Measurements from ENCODE around the gene DAZAP1.

The DAZAP1 gene

DNA sequence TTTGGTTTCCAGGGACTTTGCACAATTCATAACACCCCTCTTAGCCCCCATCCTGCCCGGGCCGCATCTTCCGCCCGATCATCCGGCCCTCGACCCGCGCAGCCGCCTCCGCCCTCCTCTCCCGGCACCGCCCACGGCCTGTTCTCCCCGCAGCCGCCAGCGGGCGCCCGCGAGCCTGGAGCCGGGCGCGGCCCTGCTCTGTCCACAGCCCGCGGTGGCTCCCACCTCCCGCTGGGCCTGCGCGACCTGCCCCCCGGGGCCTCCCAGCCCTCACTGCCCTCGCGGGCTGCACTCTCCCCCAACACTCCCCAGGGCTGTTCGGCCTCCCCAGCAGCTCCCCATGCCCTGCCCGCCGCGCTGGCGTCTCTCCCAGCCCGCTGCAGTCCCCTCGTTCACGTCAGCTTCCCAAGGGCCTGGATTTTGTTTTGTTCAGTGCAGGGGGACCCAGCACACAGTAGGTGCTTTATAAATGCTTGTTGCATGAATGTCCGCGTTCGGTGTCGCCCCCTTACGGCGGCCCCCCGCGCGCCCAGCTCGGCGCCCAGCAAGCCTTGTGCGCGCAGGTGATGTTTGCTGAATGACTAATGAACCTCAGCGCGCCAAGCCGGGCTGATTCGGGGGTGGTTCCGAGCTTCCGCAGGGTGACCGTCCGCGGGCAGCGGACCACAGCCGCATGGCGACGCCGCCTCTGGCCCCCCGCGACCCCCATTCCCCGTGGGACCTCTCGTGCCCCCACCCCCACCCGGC, 38.0 kb downstream of the DAZAP1 start:
- DNase-seq (ENCODE audit: low read depth), result peak; percentile 69

DNA sequence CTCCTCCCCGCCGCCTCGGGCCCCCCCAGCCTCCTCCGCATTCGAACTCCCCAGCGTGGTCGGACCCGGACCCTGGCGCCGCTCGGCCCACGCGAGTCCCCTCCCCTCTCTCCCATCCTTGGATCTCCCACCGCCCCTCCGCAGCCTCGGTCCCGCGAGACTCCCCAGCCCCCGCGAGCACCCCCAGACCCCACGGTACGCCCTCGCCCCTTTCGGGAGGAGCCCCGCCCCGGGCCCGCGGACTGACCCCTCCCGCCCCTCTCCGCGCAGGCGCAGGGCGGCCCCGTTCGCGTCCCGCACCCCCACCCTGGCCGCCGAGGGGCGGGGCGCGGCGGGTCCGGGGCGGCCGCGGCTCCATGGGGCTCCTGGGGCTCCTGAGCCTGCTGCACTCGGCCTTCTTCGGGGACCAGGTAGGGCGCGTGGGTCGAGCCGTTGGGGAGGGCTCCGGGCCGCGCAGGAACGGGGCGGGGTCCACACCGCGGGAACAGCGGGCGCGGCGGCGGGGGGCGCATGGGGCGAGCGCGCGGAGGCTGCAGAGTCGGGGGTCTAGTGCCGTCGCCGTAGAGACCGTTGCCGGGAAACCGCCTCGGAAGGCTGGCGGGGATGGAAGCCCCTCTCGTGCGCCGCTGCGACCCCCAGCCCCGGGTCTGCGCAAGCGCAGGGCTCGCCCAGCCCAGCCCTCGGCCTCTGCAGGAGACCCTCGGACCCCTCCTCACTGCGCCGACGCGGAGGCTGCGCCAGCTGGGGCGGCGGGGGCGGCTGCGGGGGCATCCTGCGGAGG, 38.7 kb downstream of the DAZAP1 start:
- DNase-seq (ENCODE audit: low read depth), result peak; percentile 40

DNA sequence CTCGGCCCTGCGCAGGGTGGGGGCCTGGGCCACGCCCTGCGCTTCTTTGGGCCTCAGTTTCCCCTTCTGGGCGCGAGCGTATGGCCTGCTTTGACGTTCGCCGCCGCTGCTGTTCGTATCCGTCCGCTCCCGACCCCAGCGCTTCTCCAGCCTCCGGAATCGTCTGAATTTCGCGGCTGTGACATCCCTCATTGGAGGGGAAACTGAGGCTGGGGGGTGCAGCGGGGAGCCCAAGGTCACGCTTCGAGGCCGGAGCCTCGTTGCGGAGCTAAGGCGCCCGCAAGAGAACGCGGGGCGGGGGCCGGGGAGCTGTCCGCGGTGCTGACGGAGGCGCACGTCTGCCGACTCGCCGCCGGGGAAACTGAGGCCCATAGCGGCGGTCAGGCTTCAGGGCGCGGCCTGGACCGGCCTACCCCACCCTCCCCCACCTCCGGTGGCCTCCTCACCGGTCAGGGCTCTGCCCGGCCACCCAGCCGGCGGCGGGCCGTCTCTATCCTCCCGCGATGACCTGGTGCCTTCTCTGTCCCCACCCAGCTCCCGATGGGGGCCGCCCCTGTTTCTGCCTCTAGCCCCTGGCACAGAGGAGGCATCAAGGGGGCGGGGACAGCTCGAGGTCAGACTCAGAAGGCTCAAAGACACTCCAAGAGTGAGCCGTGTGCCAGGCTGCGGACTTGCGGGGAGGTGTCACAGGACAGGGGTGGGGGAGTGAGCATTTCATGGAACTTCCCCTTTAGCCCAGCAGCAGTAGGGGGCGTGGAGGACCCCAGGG, 39.5 kb downstream of the DAZAP1 start:
- DNase-seq (ENCODE audit: low read depth), result no peak

DNA sequence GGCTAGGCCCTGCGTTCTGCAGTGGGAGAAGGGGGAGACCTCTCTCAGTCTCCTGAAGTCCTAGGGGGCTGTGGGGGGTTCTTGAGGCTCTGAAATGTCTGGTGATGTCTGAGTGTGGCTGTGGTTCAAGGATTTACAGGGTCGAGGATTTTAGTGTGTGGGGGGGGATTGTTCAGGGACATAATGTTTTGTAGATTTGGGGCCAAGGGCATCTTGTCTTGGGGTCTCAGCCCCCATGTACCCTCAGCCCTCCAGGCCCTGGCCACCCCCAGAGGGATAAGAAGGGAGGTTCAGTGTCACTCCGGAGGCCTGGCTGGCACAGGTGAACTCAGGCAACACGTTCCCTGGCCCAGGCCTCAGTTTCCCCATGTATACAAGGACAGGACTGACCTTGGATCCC, 40.1 kb downstream of the DAZAP1 start:
- no peak for DNase-seq (ENCODE audit: low read depth)

DNA sequence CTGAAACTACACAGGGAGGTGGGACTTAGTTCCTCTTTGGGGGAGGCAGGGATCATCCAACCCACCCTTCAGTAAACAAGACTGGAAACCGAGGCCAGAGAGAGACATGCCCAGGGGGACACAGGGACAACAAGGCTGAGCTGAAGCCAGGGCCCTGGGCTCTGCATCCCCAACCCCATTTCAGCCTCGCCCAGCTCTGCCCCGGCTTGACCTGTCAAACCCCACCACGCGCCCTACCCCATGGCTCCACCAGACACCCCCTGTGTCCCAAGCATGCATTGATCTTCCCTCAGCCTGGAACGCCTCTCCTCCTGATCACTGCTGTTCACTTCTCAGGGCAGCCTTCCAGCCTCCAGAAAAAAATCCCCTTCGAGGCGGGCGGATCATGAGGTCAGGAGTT, 40.6 kb downstream of the DAZAP1 start:
- DNase-seq (ENCODE audit: low read depth), result no peak

DNA sequence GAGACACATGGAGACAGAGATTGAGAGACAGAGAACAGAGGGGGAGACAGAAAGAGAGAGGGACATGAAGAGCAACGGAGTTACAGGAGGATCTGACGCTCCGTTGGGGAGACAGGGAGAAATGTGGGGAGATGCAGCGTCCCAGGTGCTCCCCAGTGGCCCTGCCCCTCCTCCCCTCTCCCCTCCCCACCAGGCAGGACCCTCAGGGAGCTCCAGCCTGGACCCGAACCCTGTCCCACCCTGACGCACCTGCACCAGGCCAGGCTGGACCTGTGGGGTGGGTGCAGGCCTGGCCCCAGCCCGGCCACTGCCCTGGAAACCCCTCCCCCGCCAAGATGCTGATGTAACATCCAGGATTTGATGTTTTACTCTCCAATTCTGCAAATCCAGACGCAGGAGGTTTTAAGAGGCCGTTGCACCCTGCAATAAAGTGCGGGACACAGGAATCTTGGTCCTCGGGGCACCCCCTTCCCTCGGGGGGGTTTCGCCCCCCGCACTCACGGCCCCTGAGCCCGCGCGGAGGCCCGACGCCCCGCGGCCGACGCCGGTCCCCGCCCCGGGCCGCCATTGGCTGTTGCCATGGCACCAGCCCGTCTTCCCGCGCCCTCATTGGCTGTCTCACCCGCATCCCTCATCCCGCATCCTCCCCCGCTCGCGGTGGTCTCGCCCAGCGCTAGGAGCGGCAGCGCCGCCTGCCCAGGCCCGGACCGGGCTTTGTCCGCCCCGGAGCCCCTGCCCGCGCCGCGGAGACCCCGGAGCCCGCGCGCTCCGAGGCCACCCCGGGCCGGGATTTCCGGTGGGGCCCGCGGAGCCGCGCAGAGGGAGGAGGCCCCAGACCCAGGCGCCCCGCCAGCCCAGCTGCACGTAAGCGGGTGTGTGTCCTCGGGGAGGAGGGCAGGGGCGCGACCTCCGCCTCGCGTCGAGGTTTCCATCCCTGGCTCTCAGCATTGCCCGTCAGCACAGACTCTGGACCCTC, 42.4 kb downstream of the DAZAP1 start, which contains the start of gene APC2:
TSS of gene APC2 (plus strand) at position 655 of the 976 bp plus-strand sequence. CDS start 2,881 bp downstream, outside the sequence.
- peak; percentile 50 for DNase-seq (ENCODE audit: low read depth)

DNA sequence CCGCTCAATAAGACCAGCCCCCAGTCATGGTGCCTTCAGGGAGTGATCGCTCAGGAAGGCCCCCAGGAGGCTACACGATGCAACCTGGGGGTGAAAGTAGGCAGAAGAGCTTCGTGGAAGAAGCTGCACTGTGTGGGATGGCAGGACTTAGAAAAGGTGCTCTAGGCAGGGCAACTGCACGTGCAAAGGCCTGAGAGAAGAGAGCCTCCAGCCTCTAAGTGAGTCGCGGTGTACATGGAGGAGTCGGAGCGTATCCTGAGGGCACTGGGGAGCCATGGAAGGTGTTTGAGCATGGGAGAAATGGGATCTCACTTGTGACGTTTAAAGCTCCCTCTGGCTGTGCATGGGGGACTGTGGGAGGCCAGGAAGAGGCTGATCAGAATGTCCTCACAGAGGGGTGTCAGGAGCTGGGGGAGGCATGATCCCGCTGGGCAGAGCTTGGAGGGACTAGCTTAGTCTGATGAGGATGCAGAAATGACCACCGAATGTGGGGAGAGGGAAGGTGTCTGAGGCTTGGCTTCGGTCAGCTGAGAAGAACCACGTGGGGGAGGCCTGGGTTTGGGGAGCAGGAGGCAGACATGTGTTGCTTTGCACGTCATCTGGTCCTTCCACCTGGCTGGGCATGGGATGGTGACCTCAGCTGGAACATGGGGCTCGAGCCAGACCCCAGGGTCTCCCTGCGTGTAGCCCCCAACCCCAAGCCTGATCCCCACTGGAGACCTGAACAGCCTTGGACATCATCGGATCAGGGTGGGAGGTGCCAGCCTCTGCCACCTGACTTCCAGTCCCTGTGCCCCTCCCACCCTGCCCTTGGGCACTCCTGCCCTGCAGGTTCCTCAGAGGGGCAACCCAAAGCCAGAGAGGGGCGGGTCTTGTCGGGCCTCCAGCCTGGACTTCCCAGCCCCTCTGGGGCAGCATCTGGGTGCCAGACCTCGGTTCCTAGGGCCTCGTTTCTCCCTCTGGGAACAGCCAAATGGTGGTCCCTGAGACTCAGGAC, 43.6 kb downstream of the DAZAP1 start:
- DNase-seq (ENCODE audit: low read depth), result no peak

DNA sequence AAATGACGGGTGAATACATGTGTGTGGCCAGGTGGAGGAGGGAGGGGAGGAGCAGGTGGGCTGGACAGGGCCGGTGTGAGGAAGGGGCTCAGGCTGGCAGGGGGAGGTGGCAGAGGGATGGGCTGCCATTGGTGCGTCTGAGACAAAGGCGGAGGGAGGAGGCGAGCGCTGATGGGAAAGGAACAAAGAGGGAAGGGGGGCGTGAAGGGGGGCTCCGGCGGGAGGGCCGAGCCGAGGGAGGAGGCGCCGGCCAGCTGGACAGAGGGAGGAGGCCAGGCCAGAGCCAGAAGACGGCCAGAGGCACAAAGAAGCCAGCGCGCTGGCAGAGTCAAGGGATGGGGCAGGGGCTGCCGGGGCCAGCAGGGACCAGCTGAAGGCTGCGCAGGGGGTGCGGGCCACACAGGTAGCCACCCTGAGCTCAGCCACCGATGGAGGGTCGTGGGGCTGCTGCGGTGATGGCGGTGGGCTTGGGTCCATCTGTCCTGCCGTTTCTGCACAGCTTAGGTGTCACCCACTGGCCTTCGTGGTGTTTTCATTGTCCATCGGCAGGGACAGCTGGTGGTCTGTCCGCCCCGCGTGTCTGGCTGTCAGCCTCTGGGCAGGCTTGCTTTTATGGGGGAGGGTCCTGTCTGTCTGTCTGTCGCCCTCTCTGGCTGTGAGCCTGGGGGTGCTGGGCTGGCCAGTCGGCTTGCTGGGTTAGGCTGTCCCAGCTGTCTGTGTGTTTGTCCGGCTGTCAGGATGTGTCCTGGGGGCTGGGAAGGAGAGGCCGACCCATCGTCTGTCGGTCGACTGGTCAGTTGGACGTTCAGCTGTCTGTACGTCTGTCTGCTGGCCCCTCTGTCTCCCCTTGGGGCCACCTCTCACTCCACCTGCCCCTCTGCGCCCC, 44.8 kb downstream of the DAZAP1 start:
- DNase-seq (ENCODE audit: low read depth), result no peak

DNA sequence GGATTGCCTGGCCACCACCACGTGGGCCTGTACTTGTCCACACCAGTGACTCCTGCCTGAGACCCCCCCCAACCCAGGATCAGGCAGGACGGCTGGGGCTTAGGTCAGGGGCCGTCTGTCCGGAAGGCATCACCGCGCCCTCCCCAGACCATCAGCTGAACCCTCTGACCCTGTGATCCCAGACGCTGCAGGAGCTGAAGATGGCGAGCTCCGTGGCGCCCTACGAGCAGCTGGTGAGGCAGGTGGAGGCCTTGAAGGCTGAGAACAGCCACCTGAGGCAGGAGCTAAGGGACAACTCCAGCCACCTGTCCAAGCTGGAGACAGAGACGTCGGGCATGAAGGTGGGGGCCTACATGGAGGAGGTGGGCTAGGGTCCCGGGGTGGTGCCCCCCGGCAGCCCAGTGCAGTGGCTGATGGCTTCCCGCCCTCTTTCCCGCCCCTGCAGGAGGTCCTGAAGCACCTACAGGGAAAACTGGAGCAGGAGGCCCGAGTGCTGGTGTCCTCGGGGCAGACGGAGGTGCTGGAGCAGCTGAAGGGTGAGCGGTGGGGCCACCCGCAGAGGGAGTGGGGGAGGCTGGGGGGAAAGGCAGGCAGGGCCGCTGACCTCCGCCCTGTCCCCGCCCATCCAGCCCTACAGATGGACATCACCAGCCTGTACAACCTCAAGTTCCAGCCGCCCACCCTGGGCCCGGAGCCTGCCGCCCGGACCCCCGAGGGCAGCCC, 45.6 kb downstream of the DAZAP1 start:
- DNase-seq (ENCODE audit: low read depth), result no peak

DNA sequence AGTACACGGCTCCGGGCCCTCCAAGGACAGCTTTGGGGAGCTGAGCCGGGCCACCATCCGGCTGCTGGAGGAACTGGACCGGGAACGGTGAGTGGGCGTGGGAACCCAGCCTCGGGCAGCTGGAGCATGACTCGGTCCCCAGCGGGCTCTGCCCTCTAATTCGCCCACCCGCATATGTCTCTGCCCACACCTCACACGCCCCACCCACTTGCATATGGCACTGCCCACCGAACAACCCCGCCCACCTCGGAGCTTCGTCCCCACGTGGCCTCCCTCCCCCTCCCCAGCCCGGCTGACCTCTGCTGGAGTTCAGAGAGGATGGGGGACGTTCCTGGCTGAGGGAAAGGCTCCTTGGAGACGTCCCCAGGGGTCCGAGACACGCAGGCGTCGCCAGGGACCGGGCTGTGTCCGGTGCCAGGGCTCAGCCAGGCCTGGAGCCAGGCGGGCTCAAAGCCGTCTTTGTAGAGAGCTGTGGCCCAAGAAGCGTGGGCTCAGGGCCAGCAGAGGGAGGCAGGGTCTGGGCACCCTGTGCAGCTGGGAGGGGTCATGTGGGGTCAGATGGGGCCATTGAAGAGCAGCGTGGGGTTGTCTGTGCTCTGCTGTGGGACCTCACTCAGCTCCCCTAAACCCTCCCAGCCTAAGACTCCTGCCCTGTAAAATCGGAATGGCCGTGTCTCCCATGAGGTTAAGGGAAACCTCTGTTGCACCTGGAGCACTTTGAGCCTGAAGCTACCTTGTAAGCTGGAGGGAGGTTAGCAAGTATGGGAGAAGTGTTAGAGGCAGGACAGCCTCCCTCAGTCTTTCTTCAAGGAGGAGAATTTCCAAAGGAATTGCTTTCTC, 46.4 kb downstream of the DAZAP1 start:
- DNase-seq (ENCODE audit: low read depth), result peak; percentile 74

DNA sequence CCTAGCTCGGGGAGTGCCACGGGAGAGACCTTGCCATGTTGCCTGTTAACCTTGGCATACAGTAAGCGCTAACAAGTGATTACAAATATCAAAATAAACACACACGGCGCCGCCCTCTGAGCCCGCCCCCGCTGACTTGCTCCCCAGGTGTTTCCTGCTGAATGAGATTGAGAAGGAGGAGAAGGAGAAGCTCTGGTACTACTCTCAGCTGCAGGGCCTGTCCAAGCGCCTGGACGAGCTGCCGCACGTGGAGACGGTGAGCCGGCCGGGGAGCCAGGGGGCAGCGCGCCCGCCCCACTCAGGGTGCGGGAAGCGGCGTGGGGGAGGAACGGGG, 47.6 kb downstream of the DAZAP1 start:
- DNase-seq (ENCODE audit: low read depth), result no peak

DNA sequence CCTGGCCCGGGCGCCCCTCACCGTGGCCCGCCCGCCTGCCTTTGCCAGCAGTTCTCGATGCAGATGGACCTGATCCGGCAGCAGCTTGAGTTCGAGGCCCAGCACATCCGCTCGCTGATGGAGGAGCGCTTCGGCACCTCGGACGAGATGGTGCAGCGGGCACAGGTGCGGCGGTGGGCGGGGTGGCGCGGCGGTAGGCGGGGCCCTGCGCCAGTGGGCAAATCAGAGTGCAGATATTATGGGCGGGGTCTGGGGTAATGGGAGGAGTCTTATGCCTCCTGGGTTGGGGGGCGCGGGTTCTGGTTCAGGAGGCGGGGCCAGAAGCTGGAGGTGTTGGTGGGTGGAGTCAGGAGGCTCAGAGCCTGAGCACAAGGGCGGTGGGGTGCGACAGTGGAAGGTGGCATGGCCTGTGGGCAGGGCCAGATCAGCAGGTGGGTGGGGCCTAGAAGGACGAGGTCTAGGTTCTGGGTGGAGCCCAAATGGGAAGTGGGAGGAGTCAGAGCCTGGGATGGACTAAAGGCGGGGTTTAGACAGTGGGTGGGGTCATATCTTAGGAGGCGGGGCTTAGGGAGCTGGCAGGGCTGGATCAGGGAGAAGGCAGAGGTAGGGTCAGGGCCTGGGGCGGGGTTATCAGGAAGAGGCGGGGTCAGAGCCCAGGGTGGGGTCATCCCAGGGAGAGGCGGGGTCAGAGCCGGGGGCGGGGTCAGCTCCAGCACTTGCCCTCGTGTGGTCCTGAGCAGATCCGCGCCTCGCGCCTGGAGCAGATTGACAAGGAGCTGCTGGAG, 48.1 kb downstream of the DAZAP1 start:
- DNase-seq (ENCODE audit: low read depth), result peak; percentile 76

DNA sequence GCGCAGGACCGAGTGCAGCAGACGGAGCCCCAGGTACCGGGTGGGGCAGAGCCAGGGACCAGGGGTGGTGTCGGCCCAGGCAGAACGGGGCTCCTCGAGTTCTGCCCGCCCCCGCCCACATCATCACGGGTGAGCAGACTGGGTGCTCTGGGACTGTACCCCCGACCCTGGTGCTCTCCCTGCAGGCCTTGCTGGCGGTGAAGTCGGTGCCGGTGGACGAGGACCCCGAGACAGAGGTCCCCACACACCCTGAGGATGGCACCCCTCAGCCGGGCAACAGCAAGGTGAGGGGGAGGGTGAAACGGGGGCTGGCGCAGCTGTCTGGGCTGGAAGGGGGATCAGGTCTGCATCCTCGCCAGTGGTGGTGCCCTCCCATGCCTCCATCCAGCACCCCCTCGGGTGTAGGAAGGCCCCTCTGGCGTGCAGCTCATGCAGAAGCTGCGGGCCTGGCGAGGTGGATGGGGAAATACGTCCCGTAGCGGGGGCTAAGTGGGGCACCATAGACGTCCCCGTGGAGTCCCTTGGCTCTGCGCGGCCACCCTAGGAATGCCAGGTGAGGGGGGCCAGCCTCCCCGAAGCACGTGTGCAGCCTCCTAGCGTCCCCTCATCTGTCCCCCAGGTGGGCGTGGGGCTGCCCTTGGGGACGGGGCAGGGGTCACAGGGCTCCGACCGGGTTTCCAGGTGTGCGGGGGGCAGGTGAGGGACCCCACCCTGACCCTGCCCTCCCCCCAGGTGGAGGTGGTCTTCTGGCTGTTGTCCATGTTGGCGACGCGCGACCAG, 48.9 kb downstream of the DAZAP1 start:
- DNase-seq (ENCODE audit: low read depth), result no peak

DNA sequence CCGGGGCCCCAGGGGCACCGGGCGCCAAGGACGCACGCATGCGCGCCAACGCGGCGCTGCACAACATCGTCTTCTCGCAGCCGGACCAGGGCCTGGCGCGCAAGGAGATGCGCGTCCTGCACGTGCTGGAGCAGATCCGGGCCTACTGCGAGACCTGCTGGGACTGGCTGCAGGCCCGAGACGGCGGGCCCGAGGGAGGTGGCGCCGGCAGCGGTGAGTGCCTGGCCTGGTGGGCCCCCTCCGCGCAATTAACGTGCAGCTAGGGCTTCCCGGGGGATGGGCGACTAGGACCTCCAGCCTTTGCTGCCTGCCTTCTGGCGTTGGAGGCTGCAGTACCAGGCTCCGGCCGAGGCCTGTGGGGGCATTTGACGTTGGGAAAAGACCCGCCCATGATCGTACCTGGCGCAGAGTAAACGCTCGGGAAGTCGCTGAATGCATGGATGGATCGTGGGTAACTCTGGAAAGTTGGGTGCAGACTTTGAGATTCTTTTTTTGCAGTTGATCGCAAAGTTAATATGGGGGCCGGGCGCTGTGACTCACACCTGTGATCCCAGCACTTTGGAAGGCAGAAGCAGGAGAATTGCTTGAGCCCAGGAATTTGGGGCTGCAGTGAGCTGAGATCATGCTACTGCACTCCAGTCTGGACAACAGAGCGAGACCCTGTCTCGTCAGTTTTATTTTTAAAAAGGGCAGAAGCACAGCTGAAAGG, 49.8 kb downstream of the DAZAP1 start:
- DNase-seq (ENCODE audit: low read depth), result peak; percentile 40

DNA sequence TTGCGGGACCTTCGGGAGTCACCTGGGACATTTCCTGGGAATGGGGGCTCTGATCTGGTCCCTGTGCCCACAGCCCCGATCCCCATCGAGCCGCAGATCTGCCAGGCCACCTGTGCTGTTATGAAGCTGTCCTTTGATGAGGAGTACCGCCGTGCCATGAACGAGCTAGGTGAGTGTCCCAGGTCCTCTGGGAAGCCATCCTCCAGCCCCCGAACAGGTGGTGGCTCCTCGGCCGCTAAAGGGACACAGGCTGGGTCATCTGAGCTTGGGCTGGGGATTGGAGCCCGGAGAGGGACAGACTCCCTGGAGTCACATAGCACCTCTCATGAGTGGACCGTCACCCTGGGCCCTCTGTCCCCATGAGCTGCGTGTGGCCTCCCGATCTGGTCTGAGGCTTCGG, 50.5 kb downstream of the DAZAP1 start:
- no peak for DNase-seq (ENCODE audit: low read depth)

Data from ELR (cell line).